Colonic mucosa (tissue), 4 donors: ENCODE data around the gene EP400. TPM values are rescaled to one million over a fixed set of nuclear protein-coding genes. Genes with fewer than 3 reads are reported as not detected.

Experiments used
- DNase-seq: peaks from one replicate; pipeline ENCODE4 v3.0.0-alpha.2; 2020
- H3K27ac ChIP-seq: fragments of 200-600 bp; one replicate; pipeline ENCODE4 v1.8.0; 2021
- H3K27me3 ChIP-seq: fragments of 200-600 bp; one replicate; pipeline ENCODE4 v1.8.0; 2021
- H3K36me3 ChIP-seq: fragments of 200-600 bp; one replicate; pipeline ENCODE4 v1.8.0; 2021
- H3K4me1 ChIP-seq: fragments of 200-600 bp; one replicate; pipeline ENCODE4 v1.8.0; 2021; ENCODE audit warnings: mild to moderate bottlenecking
- H3K4me3 ChIP-seq: fragments of 200-600 bp; one replicate; pipeline ENCODE4 v1.8.0; 2021
- H3K9ac ChIP-seq, 2 donors: one replicate each; pipeline ENCODE4 v1.7.0; 2013; ENCODE audit warnings: control low read depth in 2 of 2, low read depth in 2 of 2, low read length in 2 of 2
- H3K9me3 ChIP-seq: fragments of 200-600 bp; one replicate; pipeline ENCODE4 v1.8.0; 2021
- CTCF ChIP-seq: fragments of 200-600 bp; IDR thresholded peaks from one replicate; pipeline ENCODE4 v1.8.0; 2022; ENCODE audit warnings: antibody characterized with exemption, mild to moderate bottlenecking
- intact Hi-C: fragments of 100-400 bp; cut with DNase I; formaldehyde crosslinking; loops from one replicate; pipeline ENCODE4 v1.14.1; 2022
- total RNA-seq, 2 donors: library from RNA; stranded (reverse); fragmentation: NEBNext Ultra II Directional in 1 of 2; extraction: Animal tissue kit (Norgen Biotek cat#: 25700) in 1 of 2; gene quantifications; one replicate each; pipeline ENCODE4 v1.2.1, GENCODE V29; 2021
- donor health status: healthy.
- donor health status: DM: no; HTN: no; CAD: no.
- donor health status: DM: no; HTN: no; CAD: no.

EP400 gene
- total RNA-seq, 2 donors from 2014 or later: 23.3 to 39.0 TPM

- no peak overlapping the region for H3K4me3 ChIP-seq
- TF ChIP-seq CTCF: no peak
- H3K27me3 ChIP-seq: no peaks in the 10 kb centered on the region
- intact Hi-C loops: no loop called here
- no peaks in the 10 kb centered on the region for H3K4me1 ChIP-seq
- H3K9ac ChIP-seq: no peak overlapping the region
- no peaks in the 10 kb centered on the region for H3K9me3 ChIP-seq
- DNase-seq: no peak
- H3K36me3 ChIP-seq: peaks cover 10% of the 10 kb centered on the region
- H3K27ac ChIP-seq: no peak overlapping the region
These were observed 71.5 kb downstream of the EP400 start for GRCh38 chr12:132021031-132021871.

- H3K9ac ChIP-seq: no peak overlapping the region
- no peak overlapping the region for H3K4me3 ChIP-seq
- no peaks in the 10 kb centered on the region for H3K9me3 ChIP-seq
- peaks cover 10% of the 10 kb centered on the region for H3K36me3 ChIP-seq
- no peak overlapping the region for H3K27ac ChIP-seq
- DNase-seq: no peak
- TF ChIP-seq CTCF: no peak
- H3K27me3 ChIP-seq: no peaks in the 10 kb centered on the region
- intact Hi-C loops: no loop called here
- no peaks in the 10 kb centered on the region for H3K4me1 ChIP-seq
These were observed 72.2 kb downstream of the EP400 start for GRCh38 chr12:132021965-132022364.

GRCh38 chr12:132023658-132024057, 73.9 kb downstream of the EP400 start:
- H3K36me3 ChIP-seq: no peaks in the 10 kb centered on the region

GRCh38 chr12:132024758-132025157, 75.0 kb downstream of the EP400 start:
- peaks cover 2% of the 10 kb centered on the region for H3K36me3 ChIP-seq
- H3K4me3 ChIP-seq: no peak overlapping the region
- H3K9ac ChIP-seq: no peak overlapping the region
- intact Hi-C loops: no loop called here
- no peak overlapping the region for H3K27ac ChIP-seq
- no peak for DNase-seq
- H3K9me3 ChIP-seq: no peaks in the 10 kb centered on the region
- TF ChIP-seq CTCF: no peak
- H3K4me1 ChIP-seq: no peaks in the 10 kb centered on the region
- no peaks in the 10 kb centered on the region for H3K27me3 ChIP-seq

More at GRCh38 chr12:132023658-132024057, 73.9 kb downstream of the EP400 start:
- Histone ChIP-seq H3K4me1 (no peaks in the 10 kb centered on the region), H3K27me3 (no peaks in the 10 kb centered on the region), H3K4me3 (no peak overlapping the region), H3K27ac (no peak overlapping the region), H3K9me3 (no peaks in the 10 kb centered on the region), H3K9ac (no peak overlapping the region)
- DNase-seq: no peak
- TF ChIP-seq CTCF: no peak
- intact Hi-C loops: no loop called here

GRCh38 chr12:132025526-132025925, 75.8 kb downstream of the EP400 start:
- DNase-seq: no peak
- intact Hi-C loops: no loop called here

More at GRCh38 chr12:132025526-132025925, 75.8 kb downstream of the EP400 start:
- TF ChIP-seq CTCF: no peak
- Histone ChIP-seq H3K4me1 (no peaks in the 10 kb centered on the region), H3K9ac (no peak overlapping the region), H3K27me3 (no peaks in the 10 kb centered on the region), H3K9me3 (no peaks in the 10 kb centered on the region), H3K27ac (no peak overlapping the region), H3K4me3 (no peak overlapping the region), H3K36me3 (peaks cover 6% of the 10 kb centered on the region)
